ENCODE results near the gene MYL5.
"Not testable (repeated sequence)": the region's sequence is repeated elsewhere in the genome, so short reads cannot be mapped to it uniquely, and the experiment has no call there.

MYL5 gene

GRCh38 chr4:687048-687970, 13.0 kb downstream of the MYL5 start:
- DNase-seq (ENCODE audit: low spot score), result peak; percentile 97

DNA sequence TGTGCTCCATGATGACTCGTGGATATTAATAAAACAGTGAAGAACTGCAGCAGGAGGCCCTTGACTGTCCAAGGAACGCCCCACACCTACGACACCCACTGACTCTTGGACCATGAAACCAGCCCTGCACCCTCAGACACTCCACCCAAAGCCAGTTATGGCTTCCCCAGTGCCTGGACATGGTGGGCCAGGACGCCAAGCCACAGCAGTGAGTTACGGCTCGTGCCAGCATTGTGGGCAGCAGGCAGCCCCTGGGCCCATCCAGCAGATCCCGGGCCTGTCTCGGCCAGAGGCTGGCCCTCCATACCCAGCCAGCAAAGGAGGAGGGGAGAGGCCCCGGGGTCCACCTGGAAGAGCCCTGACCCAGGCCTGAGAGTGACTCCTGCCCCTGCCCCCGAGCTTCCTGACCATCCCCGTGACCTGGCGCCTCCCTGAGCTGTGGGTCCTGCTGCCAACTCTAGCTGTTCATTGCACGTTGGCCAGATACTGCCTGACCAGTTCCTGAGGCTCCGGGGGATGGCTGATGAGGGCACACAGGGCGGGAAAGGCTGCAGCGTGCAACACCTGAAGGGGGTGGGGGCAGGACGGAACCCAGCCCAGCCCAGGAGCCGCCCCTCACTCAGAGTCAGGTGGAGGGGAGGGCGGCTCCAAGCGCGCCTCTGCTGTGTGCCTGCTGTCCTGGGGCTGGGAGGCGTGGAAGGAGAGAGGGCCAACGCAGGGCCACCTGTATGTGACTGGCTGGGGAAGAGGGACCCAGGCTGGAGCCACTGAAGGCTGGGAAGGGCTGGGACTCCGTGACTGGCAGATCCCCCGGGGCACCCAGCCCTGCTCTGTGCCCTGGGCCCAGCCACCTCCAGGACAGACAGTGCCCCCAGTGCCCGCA, 13.9 kb downstream of the MYL5 start:
- DNase-seq (ENCODE audit: low spot score), result no peak

- peak; percentile 64 for DNase-seq (ENCODE audit: low spot score)
These were observed 14.7 kb downstream of the MYL5 start, which contains the start of gene SLC49A3 for GRCh38 chr4:688854-689681. TSS of gene SLC49A3 (minus strand) at chr4:689151. CDS start at chr4:689127, 24 bp downstream.

DNA sequence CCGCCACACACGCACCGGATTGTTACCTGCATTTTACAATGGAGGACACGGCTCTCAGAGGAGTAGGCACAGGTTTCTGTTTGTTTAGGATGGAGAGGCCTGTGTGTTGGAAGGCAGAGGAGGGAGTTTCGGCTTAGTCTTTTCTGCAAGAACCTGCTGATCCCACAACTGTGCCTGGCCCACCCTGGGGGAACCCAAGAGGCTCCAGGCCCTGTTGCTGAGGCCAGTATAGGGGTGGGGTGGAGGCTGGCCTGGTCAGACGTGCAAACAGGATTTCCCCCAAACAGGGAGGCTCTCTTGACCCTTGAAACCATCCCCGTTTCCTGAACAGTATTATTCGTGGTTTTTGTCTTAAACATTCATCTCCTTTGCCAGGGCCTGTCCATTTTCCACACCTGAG, 15.4 kb downstream of the MYL5 start:
- no peak for DNase-seq (ENCODE audit: low spot score)

DNA sequence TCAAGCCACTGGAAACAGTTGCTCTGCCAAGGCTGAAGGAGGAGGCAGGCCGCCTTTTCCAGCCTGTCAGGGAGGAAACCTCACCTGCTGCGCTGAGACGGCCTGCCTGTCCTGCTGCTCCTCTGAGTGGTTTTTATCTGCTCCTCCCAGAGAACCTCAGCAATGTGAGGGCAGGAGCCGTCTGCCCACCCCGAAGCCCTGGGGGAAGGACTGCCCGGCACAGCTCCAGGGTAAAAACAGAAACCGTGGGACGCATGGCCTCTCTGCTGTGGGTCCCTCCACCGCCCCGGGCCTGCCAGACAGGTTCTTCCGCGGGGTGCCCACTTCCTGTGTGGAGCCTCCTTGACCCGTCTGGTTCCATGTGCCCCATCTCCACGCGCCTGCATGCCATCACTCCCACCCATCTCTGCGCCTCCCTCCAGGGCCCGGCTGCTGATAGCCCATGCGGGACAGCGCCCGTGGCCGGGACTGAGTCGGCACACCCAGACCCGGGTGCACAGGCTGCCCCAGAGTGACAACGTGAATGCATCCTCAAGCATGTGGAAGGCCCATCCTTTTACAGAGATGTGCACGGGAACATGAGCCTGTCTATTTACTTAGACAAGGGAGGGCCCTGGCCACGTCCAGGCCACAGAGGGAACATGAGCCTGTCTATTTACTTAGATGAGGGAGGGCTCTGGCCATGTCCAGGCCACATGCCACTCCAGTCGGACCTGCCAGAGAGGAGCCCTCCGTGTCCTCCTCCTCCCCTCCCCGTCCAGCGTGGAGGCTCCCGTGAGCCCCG, 18.6 kb downstream of the MYL5 start:
- no peak for DNase-seq (ENCODE audit: low spot score)

GRCh38 chr4:694341-694940, 20.1 kb downstream of the MYL5 start:
- not testable (repeated sequence) for DNase-seq (ENCODE audit: low spot score)

- DNase-seq (ENCODE audit: low spot score), result no peak
These were observed 25.7 kb downstream of the MYL5 start for GRCh38 chr4:699816-700580.

GRCh38 chr4:700587-701264, 26.4 kb downstream of the MYL5 start:
- no peak for DNase-seq (ENCODE audit: low spot score)

- DNase-seq (ENCODE audit: low spot score), result no peak
These were observed 28.3 kb downstream of the MYL5 start for GRCh38 chr4:702618-703048.

GRCh38 chr4:703336-704197, 29.2 kb downstream of the MYL5 start:
- no peak for DNase-seq (ENCODE audit: low spot score)

DNA sequence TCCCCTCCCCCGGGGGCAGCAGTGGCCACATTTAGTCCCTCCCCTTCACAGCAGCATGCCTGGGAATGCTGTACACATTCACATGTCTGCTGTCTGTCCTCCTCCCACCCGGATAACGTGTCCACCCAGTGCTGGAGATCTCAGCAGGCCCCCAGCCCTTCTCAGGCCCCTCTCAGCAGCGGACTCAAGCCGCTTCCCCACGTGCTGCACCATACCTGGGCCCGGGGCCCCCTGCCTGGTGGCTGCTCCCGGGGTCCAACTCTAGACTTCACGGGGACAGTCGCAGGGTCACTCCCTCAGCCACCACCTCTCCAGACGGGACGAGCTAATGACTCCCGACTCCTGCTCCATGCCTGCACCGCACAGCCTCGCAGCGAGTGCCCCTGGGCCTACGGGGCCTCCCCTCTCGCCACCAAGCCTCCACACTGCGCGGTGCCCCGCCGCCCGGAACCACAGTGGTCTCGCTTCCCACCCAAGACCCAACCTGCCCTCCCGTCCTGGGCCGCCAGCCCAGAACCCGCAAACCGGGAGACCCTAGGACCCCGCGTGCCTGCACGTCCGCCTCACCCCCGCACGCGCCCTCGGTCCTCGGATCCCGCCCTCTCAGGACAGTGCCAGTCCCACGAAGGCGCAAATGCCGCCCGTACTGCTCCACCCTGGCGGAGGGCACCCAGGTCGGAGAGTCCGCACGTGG, 30.0 kb downstream of the MYL5 start:
- no peak for DNase-seq (ENCODE audit: low spot score)

DNA sequence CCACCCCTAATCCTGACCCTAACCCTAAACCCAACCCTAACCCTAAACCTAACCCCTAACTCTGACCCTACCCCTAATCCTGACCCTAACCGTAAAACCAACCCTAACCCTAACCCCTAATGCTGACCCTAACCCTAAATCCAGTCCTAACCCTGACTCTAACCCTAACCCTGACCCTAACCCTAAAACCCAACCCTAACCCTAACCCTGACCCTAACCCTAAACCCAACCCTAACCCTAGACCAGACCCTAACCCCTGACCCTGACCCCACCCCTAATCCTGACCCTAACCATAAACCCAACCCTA, 30.6 kb downstream of the MYL5 start:
- DNase-seq (ENCODE audit: low spot score), result no peak

GRCh38 chr4:705278-706082, 31.1 kb downstream of the MYL5 start, which contains the start of gene PCGF3:
TSS of gene PCGF3 (plus strand) at chr4:705832. CDS start at chr4:733681, 27,849 bp downstream.
- peak; percentile 100 for DNase-seq (ENCODE audit: low spot score)

- DNase-seq (ENCODE audit: low spot score), result not testable (repeated sequence)
These were observed 31.8 kb downstream of the MYL5 start for GRCh38 chr4:706083-706633.

- no peak for DNase-seq (ENCODE audit: low spot score)
These were observed 32.7 kb downstream of the MYL5 start for GRCh38 chr4:706834-707598.
